ENCODE measurements around the gene PTRH1. TPM values are rescaled to one million over a fixed set of nuclear protein-coding genes. Genes with fewer than 3 reads are reported as not detected.

PTRH1 gene
- total RNA-seq, 1 experiment from 2014 or later, result 22.4 TPM

DNA sequence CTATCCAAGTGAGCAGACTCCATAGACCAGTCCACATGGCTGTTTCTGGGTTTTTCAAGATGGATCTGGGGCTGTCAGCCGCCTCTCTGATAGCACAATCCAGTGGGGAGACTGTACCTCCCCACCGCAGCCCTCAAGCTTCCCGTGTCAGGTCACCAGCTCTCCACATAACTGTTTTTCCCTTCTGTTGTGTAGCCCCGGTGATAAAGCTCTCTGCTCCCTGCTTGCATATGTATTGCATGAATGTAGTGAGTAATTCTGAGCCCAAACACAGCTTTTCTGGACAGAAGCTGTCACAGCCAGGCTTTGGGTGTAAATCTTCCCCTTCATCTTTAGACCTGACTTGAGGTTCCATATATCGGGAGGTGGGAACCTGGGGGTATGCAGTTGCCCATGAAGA lies 31.7 kb downstream of the PTRH1 start:
- H3K79me2 ChIP-seq (ENCODE audit: low read depth), result no peaks in the 10 kb centered on the region
- no peak overlapping the region for H3K4me3 ChIP-seq
- H3K36me3 ChIP-seq (ENCODE audit: low read depth), result no peaks in the 10 kb centered on the region
- intact Hi-C loops (cut with micrococcal nuclease; ENCODE audit: unreplicated experiment), result loop anchor here (10.0 kb wide), 1 partner anchor 69 kb away; the partner anchor contains the start of gene STXBP1
- H3F3A ChIP-seq (ENCODE audit: insufficient read depth, low read depth), result no peaks in the 10 kb centered on the region
- no TSS peak for BruUV-seq (replicated peaks)
- no peak overlapping the region for H3K4me2 ChIP-seq
- no peaks in the 10 kb centered on the region for H3K9me2 ChIP-seq (ENCODE audit: insufficient read depth)
- no peak overlapping the region for H2AFZ ChIP-seq
- TF ChIP-seq EZH2 (IDR thresholded peaks at IDR 0.05; ENCODE audit: low read depth) (no peak), CTCF (conservative IDR thresholded peaks at IDR 0.05) (no peak)
- ChIA-PET POLR2A (ENCODE audit: unreplicated experiment) (interaction anchor here (0.5 kb wide), 1 partner anchor 138 kb away, joined by 4 read pairs; no protein-coding TSS in a partner anchor), CTCF (no interaction called here)
- DNase-seq, result no peak
- no peak overlapping the region for H3K27ac ChIP-seq
- H3K27me3 ChIP-seq (ENCODE audit: insufficient read depth, low read depth), result no peaks in the 10 kb centered on the region
- H3K4me1 ChIP-seq (replicated peaks; ENCODE audit: insufficient read depth), result peaks cover 10% of the 10 kb centered on the region
- H4K20me1 ChIP-seq (ENCODE audit: insufficient read depth), result no peaks in the 10 kb centered on the region
- H3K9me3 ChIP-seq (ENCODE audit: insufficient read depth, low read depth), result no peaks in the 10 kb centered on the region

DNA sequence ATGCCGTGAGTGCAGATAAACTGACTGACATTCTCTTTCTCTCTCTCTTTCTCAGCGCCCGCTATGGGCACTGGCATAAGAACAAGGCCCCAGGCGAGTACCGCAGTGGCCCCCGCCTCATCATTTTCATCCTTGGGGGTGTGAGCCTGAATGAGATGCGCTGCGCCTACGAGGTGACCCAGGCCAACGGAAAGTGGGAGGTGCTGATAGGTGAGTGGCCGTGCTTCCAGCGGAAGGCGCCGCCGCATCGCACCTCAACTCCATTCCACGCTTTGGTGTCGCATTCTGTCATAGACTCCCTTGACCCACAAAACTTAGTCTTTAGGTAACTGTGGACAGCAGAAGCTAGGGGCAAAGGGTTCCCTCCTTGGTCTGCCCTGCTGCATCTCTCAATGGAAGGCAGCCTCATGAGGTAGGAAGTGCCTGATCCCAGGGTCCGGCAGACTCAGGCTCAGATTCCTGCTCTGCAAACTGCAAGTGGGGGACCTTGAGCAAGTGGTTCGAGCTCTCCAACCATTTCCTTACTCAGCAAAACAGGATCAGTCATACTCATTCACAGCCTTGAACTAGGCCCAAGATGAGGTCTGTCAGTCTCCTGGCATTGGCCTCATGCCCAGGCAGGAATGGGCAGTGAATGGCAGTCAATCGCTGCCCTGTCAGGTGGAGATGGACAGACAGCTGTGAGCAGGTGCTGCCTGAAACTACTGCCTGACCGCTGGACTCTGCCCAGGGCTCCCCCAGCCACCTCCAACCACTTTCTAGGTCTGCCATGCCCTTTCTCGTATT lies 32.9 kb downstream of the PTRH1 start:
- DNase-seq, result no peak
- no TSS peak for BruUV-seq (replicated peaks)
- CTCF ChIA-PET, result no interaction called here
- H3K27ac ChIP-seq, result no peak overlapping the region
- no peaks in the 10 kb centered on the region for H3F3A ChIP-seq (ENCODE audit: insufficient read depth, low read depth)
- intact Hi-C loops (cut with micrococcal nuclease; ENCODE audit: unreplicated experiment), result loop anchor here (10.0 kb wide), 1 partner anchor 68 kb away; the partner anchor contains the start of gene STXBP1
- H3K36me3 ChIP-seq (ENCODE audit: low read depth), result no peaks in the 10 kb centered on the region
- no peaks in the 10 kb centered on the region for H4K20me1 ChIP-seq (ENCODE audit: insufficient read depth)
- TF ChIP-seq EZH2 (IDR thresholded peaks at IDR 0.05; ENCODE audit: low read depth), result no peak
- no peak for TF ChIP-seq CTCF (conservative IDR thresholded peaks at IDR 0.05)
- no peaks in the 10 kb centered on the region for H3K27me3 ChIP-seq (ENCODE audit: insufficient read depth, low read depth)
- H3K4me2 ChIP-seq, result no peak overlapping the region
- no peaks in the 10 kb centered on the region for H3K9me3 ChIP-seq (ENCODE audit: insufficient read depth, low read depth)
- no peak overlapping the region for H2AFZ ChIP-seq
- H3K4me3 ChIP-seq, result no peak overlapping the region
- POLR2A ChIA-PET (ENCODE audit: unreplicated experiment), result no interaction called here
- no peaks in the 10 kb centered on the region for H3K79me2 ChIP-seq (ENCODE audit: low read depth)
- H3K9me2 ChIP-seq (ENCODE audit: insufficient read depth), result no peaks in the 10 kb centered on the region
- H3K4me1 ChIP-seq (replicated peaks; ENCODE audit: insufficient read depth), result peaks cover 10% of the 10 kb centered on the region

DNA sequence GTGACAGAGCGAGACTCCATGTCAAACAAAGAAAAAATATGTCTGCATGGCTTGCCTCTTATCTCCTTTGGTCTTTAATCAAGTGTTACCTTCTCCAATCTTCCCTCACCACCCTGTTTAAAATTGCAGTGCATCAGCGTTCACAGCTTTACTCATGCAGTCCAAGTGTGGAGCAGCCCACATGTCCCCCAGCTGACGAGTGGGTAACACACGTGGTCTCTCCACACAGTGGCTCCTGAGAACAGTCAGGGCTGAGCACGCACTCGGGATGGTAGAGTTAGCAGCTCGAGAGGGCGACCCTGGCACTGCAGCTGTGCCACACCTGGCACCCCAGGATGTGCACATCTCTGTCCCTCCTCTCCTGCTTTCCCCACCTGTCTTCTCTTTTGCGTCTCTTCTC lies 34.6 kb downstream of the PTRH1 start:
- Histone ChIP-seq H3K27me3 (ENCODE audit: insufficient read depth, low read depth) (no peaks in the 10 kb centered on the region), H3K4me2 (no peak overlapping the region), H3K79me2 (ENCODE audit: low read depth) (no peaks in the 10 kb centered on the region), H3K27ac (no peak overlapping the region), H3K9me3 (ENCODE audit: insufficient read depth, low read depth) (no peaks in the 10 kb centered on the region), H3K36me3 (ENCODE audit: low read depth) (no peaks in the 10 kb centered on the region), H3K4me1 (replicated peaks; ENCODE audit: insufficient read depth) (peaks cover 10% of the 10 kb centered on the region), H4K20me1 (ENCODE audit: insufficient read depth) (no peaks in the 10 kb centered on the region), H2AFZ (no peak overlapping the region), H3F3A (ENCODE audit: insufficient read depth, low read depth) (no peaks in the 10 kb centered on the region), H3K9me2 (ENCODE audit: insufficient read depth) (no peaks in the 10 kb centered on the region), H3K4me3 (no peak overlapping the region)
- CTCF ChIA-PET, result no interaction called here
- no TSS peak for BruUV-seq (replicated peaks)
- POLR2A ChIA-PET (ENCODE audit: unreplicated experiment), result no interaction called here
- TF ChIP-seq CTCF (conservative IDR thresholded peaks at IDR 0.05) (no peak), EZH2 (IDR thresholded peaks at IDR 0.05; ENCODE audit: low read depth) (no peak)
- DNase-seq, result no peak
- intact Hi-C loops (cut with micrococcal nuclease; ENCODE audit: unreplicated experiment), result loop anchor here (10.0 kb wide), 1 partner anchor 66 kb away; the partner anchor contains the start of gene STXBP1
